Ishikawa (cell line): ENCODE data around the gene SMYD3.

Experiments
- RAD21 ChIP-seq: IDR thresholded peaks from 2 replicates; pipeline ENCODE4 v1.6.1; 2012; ENCODE audit warnings: low read depth
- TF ChIP-seq, protein P1 (sequence below): IDR thresholded peaks from 2 replicates; pipeline ENCODE4 v1.6.1; 2012; ENCODE audit warnings: low read depth, mild to moderate bottlenecking

GRCh38 chr1:245771511-245772281 is 735.4 kb downstream of the SMYD3 start:
- TF ChIP-seq RAD21 = no peak
- TF ChIP-seq, protein P1, sequence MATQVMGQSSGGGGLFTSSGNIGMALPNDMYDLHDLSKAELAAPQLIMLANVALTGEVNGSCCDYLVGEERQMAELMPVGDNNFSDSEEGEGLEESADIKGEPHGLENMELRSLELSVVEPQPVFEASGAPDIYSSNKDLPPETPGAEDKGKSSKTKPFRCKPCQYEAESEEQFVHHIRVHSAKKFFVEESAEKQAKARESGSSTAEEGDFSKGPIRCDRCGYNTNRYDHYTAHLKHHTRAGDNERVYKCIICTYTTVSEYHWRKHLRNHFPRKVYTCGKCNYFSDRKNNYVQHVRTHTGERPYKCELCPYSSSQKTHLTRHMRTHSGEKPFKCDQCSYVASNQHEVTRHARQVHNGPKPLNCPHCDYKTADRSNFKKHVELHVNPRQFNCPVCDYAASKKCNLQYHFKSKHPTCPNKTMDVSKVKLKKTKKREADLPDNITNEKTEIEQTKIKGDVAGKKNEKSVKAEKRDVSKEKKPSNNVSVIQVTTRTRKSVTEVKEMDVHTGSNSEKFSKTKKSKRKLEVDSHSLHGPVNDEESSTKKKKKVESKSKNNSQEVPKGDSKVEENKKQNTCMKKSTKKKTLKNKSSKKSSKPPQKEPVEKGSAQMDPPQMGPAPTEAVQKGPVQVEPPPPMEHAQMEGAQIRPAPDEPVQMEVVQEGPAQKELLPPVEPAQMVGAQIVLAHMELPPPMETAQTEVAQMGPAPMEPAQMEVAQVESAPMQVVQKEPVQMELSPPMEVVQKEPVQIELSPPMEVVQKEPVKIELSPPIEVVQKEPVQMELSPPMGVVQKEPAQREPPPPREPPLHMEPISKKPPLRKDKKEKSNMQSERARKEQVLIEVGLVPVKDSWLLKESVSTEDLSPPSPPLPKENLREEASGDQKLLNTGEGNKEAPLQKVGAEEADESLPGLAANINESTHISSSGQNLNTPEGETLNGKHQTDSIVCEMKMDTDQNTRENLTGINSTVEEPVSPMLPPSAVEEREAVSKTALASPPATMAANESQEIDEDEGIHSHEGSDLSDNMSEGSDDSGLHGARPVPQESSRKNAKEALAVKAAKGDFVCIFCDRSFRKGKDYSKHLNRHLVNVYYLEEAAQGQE = no peak
